ENCODE data around the gene PSMG3.

PSMG3 gene, protein sequence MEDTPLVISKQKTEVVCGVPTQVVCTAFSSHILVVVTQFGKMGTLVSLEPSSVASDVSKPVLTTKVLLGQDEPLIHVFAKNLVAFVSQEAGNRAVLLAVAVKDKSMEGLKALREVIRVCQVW

DNA sequence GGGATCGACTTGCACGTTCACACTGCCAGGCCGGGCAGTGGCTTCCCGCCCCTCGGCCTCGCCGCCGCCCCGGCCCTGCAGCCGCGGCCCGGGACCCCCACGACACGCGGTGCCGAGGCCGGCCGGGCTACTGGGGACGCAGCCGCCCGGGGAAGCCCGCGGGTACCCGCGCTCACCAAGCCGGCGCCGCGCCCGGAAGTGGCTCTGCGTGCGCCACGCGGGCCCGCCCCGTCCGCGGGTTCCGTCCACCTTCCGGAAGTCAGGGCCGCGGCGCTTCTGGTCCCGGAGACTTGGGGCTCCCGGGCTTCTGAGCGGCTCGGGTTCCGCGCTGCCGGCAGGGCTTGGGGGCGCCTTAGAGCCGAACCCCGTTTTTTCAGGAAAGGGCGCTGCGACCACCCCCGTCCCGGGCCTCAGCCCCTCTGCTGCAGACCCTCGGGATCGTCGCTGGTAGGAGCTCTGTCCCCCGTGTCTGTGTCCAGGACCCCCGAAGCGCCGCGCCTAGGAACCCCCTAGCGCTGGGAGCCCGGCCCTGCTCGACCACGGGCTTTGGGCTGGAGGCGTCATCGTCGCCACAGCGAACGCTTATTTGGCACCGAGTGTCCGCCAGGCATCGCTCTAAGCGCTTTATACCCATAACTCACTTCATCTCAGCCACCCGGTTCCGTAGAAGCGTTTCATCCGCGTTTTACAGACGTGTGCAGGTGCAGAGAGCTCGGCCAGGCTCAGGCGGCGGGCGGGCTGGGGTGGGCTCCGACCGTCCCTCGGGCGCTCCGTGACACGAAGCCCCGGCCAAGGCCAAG, at the start of gene PSMG3:
Gene PSMG3, minus strand, starts transcription at position 200 of the 800 bp plus-strand sequence. CDS start 693 bp downstream, outside the sequence.
- ATAC-seq (peak; percentile 96), DNase-seq (ENCODE audit: low spot score in 2 of 2) (peak; percentile 83 to 94)
- H3K27ac Mint-ChIP-seq: peak within 1 kb of the TSS; percentile 96
- H3K4me1 Mint-ChIP-seq: peaks cover 45% of the 10 kb centered on the region
- H3K4me3 Mint-ChIP-seq: peak within 1 kb of the TSS; percentile 89
- H3K9me3 Mint-ChIP-seq: no peaks in the 10 kb centered on the region
- H3K36me3 Mint-ChIP-seq: peaks cover 39% of the 10 kb centered on the region

DNA sequence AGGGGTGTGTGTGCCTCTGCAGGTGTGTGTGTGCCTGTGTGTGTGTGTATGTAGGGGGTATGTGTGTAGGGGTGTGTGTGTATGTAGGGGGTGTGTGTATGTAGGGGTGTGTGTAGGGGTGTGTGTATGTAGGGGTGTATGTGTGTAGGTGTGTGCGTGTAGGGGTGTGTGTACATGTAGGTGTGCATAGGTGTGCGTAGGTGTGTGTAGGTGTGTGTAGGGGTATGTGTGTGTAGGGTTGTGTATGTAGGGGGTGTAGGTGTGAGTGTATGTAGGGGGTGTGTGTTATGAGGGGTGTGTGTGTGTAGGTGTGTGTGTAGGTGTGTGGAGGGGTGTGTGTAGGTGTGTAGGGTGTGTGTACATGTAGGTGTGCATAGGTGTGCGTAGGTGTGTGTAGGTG, 48.6 kb upstream of the PSMG3 start:
- no peaks in the 10 kb centered on the region for H3K36me3 Mint-ChIP-seq
- H3K9me3 Mint-ChIP-seq: no peaks in the 10 kb centered on the region
- ATAC-seq: no peak
- no peak for DNase-seq (ENCODE audit: low spot score in 2 of 2)
- no peak overlapping the region for H3K4me3 Mint-ChIP-seq
- no peaks in the 10 kb centered on the region for H3K4me1 Mint-ChIP-seq
- H3K27ac Mint-ChIP-seq: no peak overlapping the region

DNA sequence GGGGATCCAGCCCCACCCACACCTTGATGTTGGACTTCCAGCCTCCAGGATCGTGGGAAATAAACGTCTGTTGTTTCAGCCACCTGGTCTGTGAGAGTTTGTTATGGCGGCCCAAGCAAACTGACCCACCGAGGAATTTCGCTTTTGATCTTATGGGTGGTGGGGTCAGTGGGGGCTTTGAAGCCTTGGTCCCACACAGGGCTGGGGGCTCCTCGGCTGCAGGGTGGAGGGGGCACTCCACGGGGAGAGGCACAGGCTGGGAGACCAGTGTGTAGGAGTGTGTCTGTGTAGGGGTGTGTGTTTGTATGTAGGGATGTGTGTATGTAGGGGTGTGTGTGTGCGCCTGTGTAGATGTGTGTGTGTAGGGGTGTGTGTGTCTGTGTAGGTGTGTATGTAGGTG, 48.1 kb upstream of the PSMG3 start:
- Mint-ChIP-seq H3K4me1 (no peaks in the 10 kb centered on the region), H3K9me3 (no peaks in the 10 kb centered on the region), H3K36me3 (no peaks in the 10 kb centered on the region), H3K4me3 (no peak overlapping the region), H3K27ac (no peak overlapping the region)
- no peak for DNase-seq (ENCODE audit: low spot score in 2 of 2)
- ATAC-seq: no peak

DNA sequence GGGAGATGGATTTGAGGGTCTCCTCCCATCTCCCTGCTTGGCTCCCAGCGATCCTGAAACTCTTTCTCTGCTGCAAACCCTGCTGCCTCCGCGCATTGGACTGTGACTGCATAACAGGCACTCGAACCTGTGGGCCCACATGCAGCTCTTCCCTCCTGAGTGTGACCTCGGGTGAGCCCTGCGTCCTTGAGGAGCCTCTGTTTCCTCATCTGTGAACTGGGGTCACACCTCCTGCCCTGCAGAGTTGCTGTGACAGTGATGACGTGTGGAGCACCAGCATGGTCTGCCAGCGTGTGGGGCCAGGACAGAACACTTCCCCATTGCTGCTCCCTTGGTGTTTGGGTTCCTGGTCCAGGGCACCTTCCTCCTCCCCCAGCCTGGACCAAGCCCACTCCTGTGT, 46.9 kb upstream of the PSMG3 start:
- no peaks in the 10 kb centered on the region for H3K4me1 Mint-ChIP-seq
- DNase-seq (ENCODE audit: low spot score in 2 of 2) (no peak), ATAC-seq (no peak)
- no peak overlapping the region for H3K4me3 Mint-ChIP-seq
- H3K36me3 Mint-ChIP-seq: no peaks in the 10 kb centered on the region
- H3K27ac Mint-ChIP-seq: no peak overlapping the region
- H3K9me3 Mint-ChIP-seq: no peaks in the 10 kb centered on the region

DNA sequence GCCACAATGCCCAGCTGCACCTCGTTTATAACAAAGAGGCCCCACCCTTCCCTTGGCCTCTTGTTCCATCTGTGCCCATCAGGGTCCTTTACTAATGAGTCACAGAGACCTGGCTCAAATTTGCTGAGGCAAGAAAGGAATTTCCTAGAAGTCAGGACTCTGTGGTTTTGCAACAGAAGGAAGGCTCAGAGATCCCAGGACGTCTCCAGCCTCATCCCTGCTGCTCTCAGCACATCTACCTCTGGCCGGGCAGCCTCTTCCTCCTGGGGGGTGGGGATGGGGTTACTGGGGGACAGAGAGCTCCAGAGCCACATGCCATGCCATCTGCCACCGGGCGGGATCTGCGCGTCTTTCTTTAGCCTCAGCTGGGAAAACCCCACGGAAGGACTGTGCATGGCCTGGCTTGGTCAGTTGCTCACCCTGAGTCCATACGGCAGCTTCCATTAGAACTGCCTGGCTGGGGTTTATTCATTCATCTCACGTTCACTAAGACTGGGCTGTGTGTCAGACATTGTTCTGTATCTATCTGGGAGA, 41.9 kb upstream of the PSMG3 start:
- no peaks in the 10 kb centered on the region for H3K36me3 Mint-ChIP-seq
- no peak for DNase-seq (ENCODE audit: low spot score in 2 of 2)

DNA sequence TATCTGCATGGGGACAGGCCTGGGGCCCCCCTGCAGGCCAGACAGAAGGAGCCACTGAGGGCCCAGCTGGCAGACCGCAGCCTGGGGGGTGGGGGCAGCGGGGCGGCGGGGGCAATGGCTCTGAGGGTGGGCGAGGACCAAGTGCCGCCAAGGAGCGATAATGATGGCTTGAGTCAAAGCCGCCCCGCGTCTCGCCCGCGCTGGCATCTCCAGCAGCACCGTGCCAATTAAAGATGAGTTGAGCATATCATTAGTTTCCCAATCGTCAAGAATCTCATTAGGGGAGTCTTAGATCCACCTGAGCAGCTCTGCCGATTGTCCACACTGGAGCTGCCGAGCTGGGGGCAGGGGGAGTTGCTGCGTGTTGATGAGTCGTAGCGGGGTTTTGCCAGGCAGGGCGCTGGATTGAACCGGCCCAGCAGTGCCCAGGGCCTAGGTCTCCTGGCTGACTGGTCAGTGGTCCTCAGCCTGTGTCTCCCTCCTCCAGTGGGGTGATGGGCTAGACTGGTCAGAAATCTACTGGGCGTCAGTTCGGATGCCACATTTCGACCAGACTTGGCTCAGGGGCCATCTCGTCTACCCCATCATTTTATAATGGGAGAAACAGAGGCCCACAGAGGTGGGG, 41.0 kb upstream of the PSMG3 start:
- Mint-ChIP-seq H3K9me3 (no peaks in the 10 kb centered on the region), H3K36me3 (no peaks in the 10 kb centered on the region), H3K4me1 (peaks cover 6% of the 10 kb centered on the region), H3K27ac (no peak overlapping the region), H3K4me3 (no peak overlapping the region)
- ATAC-seq: peak; percentile 19
- DNase-seq (ENCODE audit: low spot score in 2 of 2): no peak

More for the DNA sequence above, 41.9 kb upstream of the PSMG3 start:
- H3K4me3 Mint-ChIP-seq: no peak overlapping the region
- H3K27ac Mint-ChIP-seq: no peak overlapping the region
- no peaks in the 10 kb centered on the region for H3K9me3 Mint-ChIP-seq
- no peak for ATAC-seq
- peaks cover 6% of the 10 kb centered on the region for H3K4me1 Mint-ChIP-seq

DNA sequence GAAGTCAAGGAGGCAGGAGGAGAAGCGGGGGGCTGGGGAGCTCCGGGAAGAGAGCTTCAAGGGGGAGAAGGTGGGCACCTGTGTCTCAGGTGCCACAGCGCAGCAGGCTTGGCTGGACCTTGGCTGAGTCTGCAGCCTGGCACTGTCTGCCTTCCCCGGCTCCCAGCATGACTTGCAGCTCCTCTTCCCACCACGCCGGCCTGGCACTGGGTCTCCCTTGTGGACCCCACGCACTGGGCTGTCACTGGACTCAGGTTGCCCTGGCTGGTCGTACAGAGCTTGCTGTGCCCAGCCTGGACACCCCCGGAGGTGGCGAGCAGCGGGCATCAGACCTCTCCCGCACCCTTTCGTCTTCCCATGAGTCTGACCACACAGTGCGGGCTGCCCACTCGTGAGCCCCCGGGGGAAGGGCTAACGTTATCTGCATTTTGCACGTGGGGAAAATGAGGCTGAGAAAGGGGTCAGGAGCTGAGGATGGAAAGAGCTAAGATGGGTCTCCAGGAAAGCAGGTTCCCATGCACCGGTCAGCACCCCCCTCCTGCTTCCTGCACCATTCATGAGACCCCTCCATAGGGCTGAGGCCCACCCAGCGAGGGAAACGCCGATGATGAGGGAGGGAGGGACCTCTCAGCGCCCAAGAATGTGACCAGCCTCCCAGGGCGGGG, 40.3 kb upstream of the PSMG3 start:
- Mint-ChIP-seq H3K27ac (no peak overlapping the region), H3K9me3 (no peaks in the 10 kb centered on the region), H3K4me3 (no peak overlapping the region), H3K36me3 (no peaks in the 10 kb centered on the region), H3K4me1 (peaks cover 6% of the 10 kb centered on the region)
- ATAC-seq (no peak), DNase-seq (ENCODE audit: low spot score in 2 of 2) (no peak)

DNA sequence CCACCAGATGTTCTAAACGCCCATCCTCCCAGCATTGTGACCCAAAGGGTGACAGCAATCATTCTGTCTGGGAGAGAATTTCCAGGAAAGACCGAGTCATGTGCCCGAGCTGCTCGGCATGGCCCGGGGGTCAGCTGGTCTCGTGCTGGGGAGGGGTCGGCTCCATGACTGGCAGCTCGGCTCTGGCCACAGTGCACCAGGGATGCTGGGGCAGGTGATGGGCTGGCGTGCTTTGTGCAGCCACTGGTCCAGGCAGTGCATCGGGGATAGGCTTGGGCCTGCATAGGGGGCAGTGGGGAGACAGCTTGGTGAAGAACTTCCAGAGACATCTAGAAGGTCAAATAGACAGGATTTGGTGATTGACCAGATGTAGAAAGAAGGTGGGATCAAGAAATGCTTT, 39.2 kb upstream of the PSMG3 start:
- no peaks in the 10 kb centered on the region for H3K36me3 Mint-ChIP-seq

DNA sequence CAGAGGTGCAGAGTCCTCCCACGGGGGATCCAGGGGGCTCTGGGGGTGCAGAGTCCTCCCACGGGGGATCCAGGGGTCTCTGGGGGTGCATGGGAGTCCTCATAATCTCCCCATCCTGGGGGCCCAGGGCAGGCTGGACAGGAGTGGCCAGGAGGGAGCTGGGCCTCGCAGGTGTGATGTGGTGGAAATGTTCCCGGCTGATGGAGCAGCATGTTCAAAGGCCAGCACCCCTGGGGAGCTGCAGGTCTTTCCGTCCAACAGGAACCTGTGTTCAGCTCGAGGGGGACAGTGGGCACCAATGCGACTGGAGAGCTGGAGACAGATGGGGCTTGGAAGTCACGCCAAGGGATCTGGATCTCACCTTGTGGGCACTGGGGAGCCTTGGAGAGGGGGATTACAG, 38.5 kb upstream of the PSMG3 start:
- Mint-ChIP-seq H3K27ac (no peak overlapping the region), H3K4me1 (peaks cover 6% of the 10 kb centered on the region), H3K4me3 (no peak overlapping the region), H3K9me3 (no peaks in the 10 kb centered on the region), H3K36me3 (no peaks in the 10 kb centered on the region)
- DNase-seq (ENCODE audit: low spot score in 2 of 2) (no peak), ATAC-seq (no peak)

More for the DNA sequence above, 39.2 kb upstream of the PSMG3 start:
- no peak overlapping the region for H3K4me3 Mint-ChIP-seq
- DNase-seq (ENCODE audit: low spot score in 2 of 2) (no peak), ATAC-seq (no peak)
- no peaks in the 10 kb centered on the region for H3K9me3 Mint-ChIP-seq
- no peak overlapping the region for H3K27ac Mint-ChIP-seq
- H3K4me1 Mint-ChIP-seq: peaks cover 6% of the 10 kb centered on the region

DNA sequence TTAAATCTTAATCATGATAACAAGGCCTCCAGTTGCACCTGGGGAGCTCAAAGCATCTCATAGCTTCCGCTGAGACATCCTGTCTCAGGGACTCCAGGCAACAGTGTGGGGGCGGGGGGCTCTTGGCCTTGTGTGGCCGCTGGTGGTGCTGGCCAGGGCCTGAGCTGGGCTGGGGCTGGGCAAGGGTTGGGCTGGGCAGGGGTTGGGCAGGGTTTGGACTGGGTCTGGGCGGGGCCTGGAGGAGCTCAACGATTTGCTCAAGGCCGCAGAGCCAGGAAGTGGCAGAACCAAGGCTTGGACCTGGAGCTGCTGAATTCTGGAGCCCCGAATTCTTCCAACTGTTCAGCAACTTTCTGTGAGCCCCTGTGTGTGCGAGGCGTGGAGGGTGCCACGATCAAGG, 37.9 kb upstream of the PSMG3 start:
- H3K9me3 Mint-ChIP-seq: no peaks in the 10 kb centered on the region

DNA sequence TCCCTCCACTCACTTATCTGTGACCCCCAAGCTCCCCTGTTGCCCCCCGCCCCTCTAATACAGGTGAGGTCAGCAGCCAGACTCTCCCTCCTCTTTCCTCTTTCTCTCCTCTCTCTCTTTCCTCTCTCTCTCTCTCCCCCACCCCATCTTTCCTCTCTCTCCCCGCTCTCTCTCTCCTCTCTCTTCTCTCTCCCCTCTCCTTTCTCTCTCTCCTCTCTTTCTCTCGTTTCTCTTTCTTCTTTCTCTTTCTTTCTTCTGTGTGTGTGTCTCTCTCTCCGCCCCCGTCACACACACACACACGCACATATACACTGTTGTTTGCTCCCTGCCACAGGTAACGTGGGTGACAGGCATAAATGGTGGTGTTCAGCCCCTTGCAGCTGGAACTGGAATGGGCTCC, 37.2 kb upstream of the PSMG3 start:
- Mint-ChIP-seq H3K36me3 (no peaks in the 10 kb centered on the region), H3K27ac (no peak overlapping the region)

More for the DNA sequence above, 37.9 kb upstream of the PSMG3 start:
- ATAC-seq (no peak), DNase-seq (ENCODE audit: low spot score in 2 of 2) (no peak)
- Mint-ChIP-seq H3K27ac (no peak overlapping the region), H3K4me3 (no peak overlapping the region), H3K36me3 (no peaks in the 10 kb centered on the region), H3K4me1 (peaks cover 6% of the 10 kb centered on the region)

DNA sequence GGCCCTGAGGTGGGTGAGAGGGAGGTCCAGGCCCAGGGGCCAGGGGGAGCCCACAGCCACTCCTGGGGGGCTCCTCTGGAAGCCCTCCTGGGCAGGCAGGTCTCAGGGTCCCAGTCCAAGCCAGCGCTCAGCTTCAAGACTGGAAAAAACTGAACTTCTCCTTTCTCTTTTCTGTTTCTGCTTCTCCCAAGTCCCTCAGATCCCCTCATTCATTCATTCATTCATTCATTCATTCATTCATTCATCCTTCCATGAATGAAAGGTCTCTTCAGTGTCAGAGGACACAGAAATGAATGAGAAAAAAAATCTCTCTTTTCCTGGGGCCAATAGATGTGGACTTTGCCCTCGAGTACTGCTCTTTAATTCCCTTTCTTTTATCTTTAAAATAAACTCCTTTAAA, 34.6 kb upstream of the PSMG3 start:
- ATAC-seq: no peak
- H3K36me3 Mint-ChIP-seq: no peaks in the 10 kb centered on the region
- no peak for DNase-seq (ENCODE audit: low spot score in 2 of 2)
- H3K4me3 Mint-ChIP-seq: no peak overlapping the region
- H3K27ac Mint-ChIP-seq: no peak overlapping the region
- no peaks in the 10 kb centered on the region for H3K9me3 Mint-ChIP-seq
- peaks cover 6% of the 10 kb centered on the region for H3K4me1 Mint-ChIP-seq

More for the DNA sequence above, 37.2 kb upstream of the PSMG3 start:
- ATAC-seq: no peak
- no peak overlapping the region for H3K4me3 Mint-ChIP-seq
- peaks cover 6% of the 10 kb centered on the region for H3K4me1 Mint-ChIP-seq
- H3K9me3 Mint-ChIP-seq: no peaks in the 10 kb centered on the region
- DNase-seq (ENCODE audit: low spot score in 2 of 2): no peak

DNA sequence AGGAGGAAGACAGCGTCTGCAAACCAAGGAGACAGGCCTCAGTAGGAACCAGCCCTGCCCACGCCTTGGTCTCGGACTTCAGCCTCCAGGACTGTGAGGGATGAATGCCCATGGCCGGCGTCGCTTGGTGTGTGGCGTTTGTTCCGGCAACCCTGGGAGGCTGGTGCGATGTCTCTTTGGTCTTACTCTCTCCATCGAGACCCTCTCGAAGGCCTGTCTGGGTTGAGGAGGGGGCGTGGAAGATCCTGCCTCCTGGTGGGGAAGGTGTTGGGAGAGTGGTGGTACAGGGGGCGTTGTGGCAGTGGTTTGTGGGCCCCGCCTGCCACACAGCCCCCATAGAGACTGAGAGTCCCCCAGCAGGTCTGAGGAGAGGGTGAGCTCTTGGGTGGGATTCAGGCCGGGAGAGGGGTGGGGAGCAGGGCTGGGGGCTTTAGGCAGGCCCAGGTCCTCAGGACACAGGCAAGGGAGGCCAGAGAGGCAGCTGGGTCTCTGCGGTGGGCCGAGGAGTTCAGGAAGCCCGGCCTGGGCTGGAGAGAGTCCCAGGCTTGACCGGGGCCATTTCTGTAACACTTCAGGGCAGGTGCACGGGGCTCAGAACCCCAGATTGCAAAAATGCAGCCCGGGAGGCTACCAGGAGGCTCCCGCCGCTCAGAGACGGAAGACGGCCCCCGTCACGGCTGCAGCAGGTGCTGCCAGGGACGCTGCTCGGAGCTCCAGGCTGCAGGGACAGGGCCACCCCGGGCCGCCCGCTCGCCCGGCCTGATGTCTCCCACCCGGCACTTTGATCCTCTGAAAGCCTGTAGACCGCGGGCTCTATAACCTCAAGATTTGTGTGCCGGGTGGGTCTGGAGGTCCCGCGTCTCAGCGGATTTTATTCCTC, 33.8 kb upstream of the PSMG3 start:
- Mint-ChIP-seq H3K36me3 (no peaks in the 10 kb centered on the region), H3K27ac (no peak overlapping the region), H3K4me1 (peaks cover 6% of the 10 kb centered on the region), H3K9me3 (no peaks in the 10 kb centered on the region), H3K4me3 (no peak overlapping the region)
- DNase-seq (ENCODE audit: low spot score in 2 of 2): no peak
- peak; percentile 29 for ATAC-seq

DNA sequence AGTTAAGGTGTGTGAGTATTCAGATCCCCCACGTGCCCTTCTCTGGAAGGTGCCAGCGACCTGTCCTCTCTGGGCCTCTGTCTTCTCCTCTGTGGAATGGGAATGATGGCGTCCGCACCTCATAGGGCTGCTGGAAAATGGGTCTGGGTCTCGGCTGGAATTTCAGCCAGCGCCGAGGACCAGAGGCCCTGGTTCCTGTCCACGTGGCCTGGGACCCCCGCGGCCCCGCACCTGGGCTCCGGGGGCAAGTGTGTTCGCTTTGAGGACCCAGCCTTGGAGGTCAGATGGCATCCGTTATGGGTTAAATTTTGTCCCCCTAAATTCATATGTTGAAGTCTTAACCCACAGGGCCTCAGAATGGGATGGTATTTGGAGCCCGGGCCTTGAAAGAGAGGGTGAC, 32.6 kb upstream of the PSMG3 start:
- Mint-ChIP-seq H3K36me3 (no peaks in the 10 kb centered on the region), H3K9me3 (no peaks in the 10 kb centered on the region), H3K4me1 (peaks cover 6% of the 10 kb centered on the region), H3K27ac (no peak overlapping the region), H3K4me3 (no peak overlapping the region)
- ATAC-seq (no peak), DNase-seq (ENCODE audit: low spot score in 2 of 2) (no peak)

Measured in stimulated activated effector memory CD8-positive, alpha-beta T cell treated with anti-CD3 and anti-CD28 coated beads, Interleukin-12 subunit alpha, Interleukin-12 subunit beta, amount 100 ng/mL, for 72 hours (primary cell).